Skeletal muscle satellite cell (primary cell): ENCODE results near the gene THEMIS.

Experiments
- H3K27me3 ChIP-seq: 2 replicates; pipeline ENCODE4 v1.7.0; 2013; ENCODE audit warnings: low read length; ENCODE audit not compliant: control insufficient read depth, insufficient read depth
- H3K36me3 ChIP-seq: 2 replicates; pipeline ENCODE4 v1.7.0; 2013; ENCODE audit warnings: mild to moderate bottlenecking, control low read depth, low read length; ENCODE audit not compliant: insufficient read depth
- H3K4me1 ChIP-seq: 2 replicates; pipeline ENCODE4 v1.7.0; 2013; ENCODE audit warnings: low read length; ENCODE audit not compliant: control insufficient read depth, insufficient read depth
- H3K4me2 ChIP-seq: 2 replicates; pipeline ENCODE4 v1.7.0; 2013; ENCODE audit warnings: mild to moderate bottlenecking, low read length
- H3K4me3 ChIP-seq: 2 replicates; pipeline ENCODE4 v1.7.0; 2013; ENCODE audit warnings: low read length
- H3K9ac ChIP-seq: 2 replicates; pipeline ENCODE4 v1.7.0; 2013; ENCODE audit warnings: mild to moderate bottlenecking, low read depth, low read length, moderate library complexity
- H3K9me3 ChIP-seq: replicated peaks from 2 replicates; pipeline ENCODE4 v1.7.0; 2013; ENCODE audit warnings: mild to moderate bottlenecking, control low read depth, low read length

The THEMIS gene

DNA sequence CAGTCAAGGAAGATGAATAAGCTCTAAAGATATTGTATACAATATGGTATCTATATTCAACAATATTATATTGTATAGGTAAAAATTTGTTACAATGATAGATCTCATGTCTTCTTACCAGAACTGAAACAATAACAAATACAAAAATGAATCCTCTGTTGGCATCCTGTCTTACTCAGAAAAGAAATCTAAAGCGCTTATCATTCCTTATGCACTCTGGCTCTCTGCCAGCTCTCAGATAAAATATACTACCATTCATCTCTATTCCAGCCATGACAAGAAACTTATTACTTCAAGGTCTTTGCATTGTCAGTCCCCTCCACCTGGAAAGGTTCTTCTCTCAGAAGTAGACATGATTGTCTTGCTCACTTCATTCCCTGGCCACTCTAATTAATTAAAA is 138.6 kb downstream of the THEMIS start:
- no peaks in the 10 kb centered on the region for H3K4me1 ChIP-seq
- no peak overlapping the region for H3K4me3 ChIP-seq
- no peaks in the 10 kb centered on the region for H3K27me3 ChIP-seq
- H3K9ac ChIP-seq = no peak overlapping the region
- no peak overlapping the region for H3K4me2 ChIP-seq
- H3K9me3 ChIP-seq = no peaks in the 10 kb centered on the region
- H3K36me3 ChIP-seq = no peaks in the 10 kb centered on the region

- H3K9me3 ChIP-seq = no peaks in the 10 kb centered on the region
- H3K4me1 ChIP-seq = no peaks in the 10 kb centered on the region
Measured at GRCh38 chr6:127761084-127761483, 139.8 kb downstream of the THEMIS start.

GRCh38 chr6:127749095-127749494 is 151.8 kb downstream of the THEMIS start:
- Histone ChIP-seq H3K27me3 (no peaks in the 10 kb centered on the region), H3K4me1 (no peaks in the 10 kb centered on the region), H3K36me3 (no peaks in the 10 kb centered on the region), H3K4me2 (no peak overlapping the region), H3K4me3 (no peak overlapping the region), H3K9ac (no peak overlapping the region), H3K9me3 (no peaks in the 10 kb centered on the region)

More at GRCh38 chr6:127761084-127761483, 139.8 kb downstream of the THEMIS start:
- H3K9ac ChIP-seq = no peak overlapping the region
- H3K4me2 ChIP-seq = no peak overlapping the region
- no peaks in the 10 kb centered on the region for H3K27me3 ChIP-seq
- no peaks in the 10 kb centered on the region for H3K36me3 ChIP-seq
- no peak overlapping the region for H3K4me3 ChIP-seq

- H3K27me3 ChIP-seq = no peaks in the 10 kb centered on the region
- no peak overlapping the region for H3K4me3 ChIP-seq
- H3K36me3 ChIP-seq = no peaks in the 10 kb centered on the region
- H3K9me3 ChIP-seq = no peaks in the 10 kb centered on the region
- H3K9ac ChIP-seq = no peak overlapping the region
- no peak overlapping the region for H3K4me2 ChIP-seq
- no peaks in the 10 kb centered on the region for H3K4me1 ChIP-seq
Measured at GRCh38 chr6:127748290-127748689, 152.6 kb downstream of the THEMIS start.

DNA sequence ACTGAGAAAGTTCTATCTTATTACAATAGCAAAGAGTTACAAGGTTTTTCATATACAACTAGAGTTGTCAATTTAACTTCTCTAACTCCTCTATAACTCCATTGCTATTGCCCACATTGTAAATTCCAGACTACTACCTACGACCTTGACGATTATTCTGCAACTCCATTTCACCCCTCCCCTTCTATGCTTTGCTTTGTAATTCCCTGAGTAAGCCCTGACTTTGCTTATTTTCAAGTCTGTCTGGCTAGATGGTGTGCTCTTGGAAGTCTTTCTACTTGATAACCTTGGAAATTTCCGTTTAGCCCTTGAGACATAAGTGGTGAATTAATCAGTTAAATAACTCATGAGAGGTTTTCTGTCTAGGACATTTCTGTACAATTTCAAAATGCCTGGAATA is 162.4 kb downstream of the THEMIS start:
- H3K27me3 ChIP-seq = no peaks in the 10 kb centered on the region
- H3K9ac ChIP-seq = no peak overlapping the region
- H3K4me1 ChIP-seq = no peaks in the 10 kb centered on the region
- no peaks in the 10 kb centered on the region for H3K9me3 ChIP-seq
- H3K4me3 ChIP-seq = no peak overlapping the region
- no peak overlapping the region for H3K4me2 ChIP-seq
- no peaks in the 10 kb centered on the region for H3K36me3 ChIP-seq

DNA sequence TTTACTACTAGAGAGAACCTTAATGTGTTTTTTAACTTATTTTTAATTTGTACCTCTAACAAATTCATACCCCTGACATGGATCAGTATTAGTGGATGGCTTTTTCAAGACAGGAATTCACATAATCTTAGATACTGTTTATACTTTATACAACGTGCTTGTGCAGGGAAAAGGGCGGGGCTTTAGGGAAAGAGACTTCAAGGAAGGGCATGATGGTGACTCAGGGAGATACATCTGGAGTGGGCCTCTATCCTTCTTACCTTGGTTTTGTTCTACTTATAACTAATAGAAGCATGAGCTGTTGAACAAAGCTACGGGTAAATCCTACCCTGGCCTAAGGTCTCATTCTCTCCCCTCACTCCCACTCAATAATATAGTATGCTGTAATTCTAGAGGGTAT is 163.1 kb downstream of the THEMIS start:
- no peaks in the 10 kb centered on the region for H3K9me3 ChIP-seq
- no peaks in the 10 kb centered on the region for H3K36me3 ChIP-seq
- H3K4me2 ChIP-seq = no peak overlapping the region
- no peak overlapping the region for H3K4me3 ChIP-seq
- no peak overlapping the region for H3K9ac ChIP-seq
- H3K4me1 ChIP-seq = no peaks in the 10 kb centered on the region
- H3K27me3 ChIP-seq = no peaks in the 10 kb centered on the region

DNA sequence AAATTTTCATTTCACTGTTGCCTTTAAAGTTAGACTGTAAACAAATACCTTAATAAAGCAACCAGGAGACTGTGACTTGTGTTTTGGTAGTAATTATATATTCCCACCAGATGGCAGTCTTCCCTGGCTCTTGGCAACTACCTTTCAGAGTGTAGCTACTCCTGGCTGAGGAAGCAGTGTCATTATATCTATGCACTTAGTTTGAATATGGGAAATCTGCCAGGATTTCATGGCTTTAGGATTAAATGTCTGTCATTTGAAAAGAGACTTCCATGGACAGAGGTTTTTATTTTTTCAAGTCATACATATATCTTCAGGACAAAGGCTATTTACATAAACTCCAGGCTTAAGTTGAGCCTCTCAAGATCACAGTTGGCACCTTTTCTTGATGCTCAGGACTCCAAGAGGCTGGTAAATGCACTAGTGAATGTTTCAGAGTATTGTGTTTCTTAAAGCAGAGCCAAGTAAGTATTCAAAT is 163.8 kb downstream of the THEMIS start:
- Histone ChIP-seq H3K27me3 (no peaks in the 10 kb centered on the region), H3K4me1 (no peaks in the 10 kb centered on the region), H3K36me3 (no peaks in the 10 kb centered on the region), H3K4me2 (no peak overlapping the region), H3K9me3 (no peaks in the 10 kb centered on the region), H3K9ac (no peak overlapping the region), H3K4me3 (no peak overlapping the region)

- no peaks in the 10 kb centered on the region for H3K27me3 ChIP-seq
- no peaks in the 10 kb centered on the region for H3K36me3 ChIP-seq
- H3K4me2 ChIP-seq = no peak overlapping the region
- H3K4me3 ChIP-seq = no peak overlapping the region
- H3K9ac ChIP-seq = no peak overlapping the region
- H3K9me3 ChIP-seq = no peaks in the 10 kb centered on the region
- no peaks in the 10 kb centered on the region for H3K4me1 ChIP-seq
Measured at GRCh38 chr6:127732927-127733326, 167.9 kb downstream of the THEMIS start.

DNA sequence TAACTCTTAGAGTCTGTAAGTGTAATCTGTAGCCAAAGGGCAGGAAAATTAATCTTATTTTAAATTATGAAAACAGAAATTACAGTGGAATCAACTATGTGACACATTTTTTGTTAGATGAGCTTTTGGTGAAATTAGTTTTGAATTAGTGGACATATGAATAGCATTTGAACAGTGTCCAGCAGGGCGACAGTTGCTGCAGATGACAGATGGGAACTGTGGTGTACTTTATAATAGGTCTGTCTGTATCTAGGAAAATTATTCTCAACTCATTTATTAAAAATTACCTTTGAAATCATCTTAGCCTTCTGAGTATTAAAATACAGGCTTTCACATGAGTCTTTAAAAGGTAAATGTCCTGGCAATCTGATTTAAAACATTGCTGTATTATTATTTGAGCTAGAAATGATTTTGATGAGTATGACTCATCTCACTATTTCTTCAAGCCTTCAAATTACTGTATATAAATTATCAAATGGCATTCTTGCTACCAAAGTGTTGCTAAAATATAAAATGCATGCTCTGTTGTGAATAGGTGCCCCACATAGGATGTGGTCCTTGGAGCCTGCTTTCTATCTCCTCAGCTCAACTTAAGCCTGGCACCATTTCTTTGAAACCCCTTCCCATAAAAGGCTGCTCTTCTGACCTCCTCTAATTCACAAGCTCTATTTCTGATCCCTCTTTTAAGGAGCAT is 173.5 kb downstream of the THEMIS start:
- Histone ChIP-seq H3K4me3 (no peak overlapping the region), H3K27me3 (peaks cover 6% of the 10 kb centered on the region), H3K4me2 (no peak overlapping the region), H3K4me1 (no peaks in the 10 kb centered on the region), H3K36me3 (no peaks in the 10 kb centered on the region), H3K9me3 (no peaks in the 10 kb centered on the region), H3K9ac (no peak overlapping the region)

- Histone ChIP-seq H3K4me3 (no peak overlapping the region), H3K9ac (no peak overlapping the region), H3K36me3 (no peaks in the 10 kb centered on the region), H3K27me3 (peaks cover 10% of the 10 kb centered on the region), H3K4me1 (no peaks in the 10 kb centered on the region), H3K4me2 (no peak overlapping the region), H3K9me3 (no peaks in the 10 kb centered on the region)
Measured at GRCh38 chr6:127725821-127726220, 175.0 kb downstream of the THEMIS start.

DNA sequence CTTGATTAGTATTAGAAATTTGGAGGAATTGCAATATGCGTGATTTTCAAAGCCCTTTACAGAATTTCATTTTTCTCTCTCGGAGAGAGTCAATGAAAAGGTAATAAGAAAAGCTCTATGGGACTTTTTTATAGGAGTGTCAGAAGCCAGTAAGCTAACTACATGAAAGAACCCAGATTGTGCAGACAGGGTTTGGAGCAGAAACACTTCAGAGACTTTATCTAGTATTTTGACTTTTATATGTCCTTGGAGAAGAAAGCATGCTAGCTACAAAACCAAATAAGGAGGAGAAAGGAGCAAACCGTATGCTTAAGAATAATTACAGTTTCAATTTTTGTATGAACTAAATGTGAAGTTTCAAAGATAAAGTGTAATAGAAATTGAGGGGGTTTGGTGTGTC is 182.2 kb downstream of the THEMIS start:
- no peak overlapping the region for H3K4me2 ChIP-seq
- no peak overlapping the region for H3K9ac ChIP-seq
- H3K4me3 ChIP-seq = no peak overlapping the region
- no peaks in the 10 kb centered on the region for H3K36me3 ChIP-seq
- no peaks in the 10 kb centered on the region for H3K4me1 ChIP-seq
- H3K9me3 ChIP-seq = no peaks in the 10 kb centered on the region
- H3K27me3 ChIP-seq = peaks cover 14% of the 10 kb centered on the region

GRCh38 chr6:127717384-127717783 is 183.5 kb downstream of the THEMIS start:
- Histone ChIP-seq H3K9me3 (no peaks in the 10 kb centered on the region), H3K36me3 (no peaks in the 10 kb centered on the region), H3K9ac (no peak overlapping the region), H3K4me3 (no peak overlapping the region), H3K27me3 (peaks cover 8% of the 10 kb centered on the region), H3K4me1 (no peaks in the 10 kb centered on the region), H3K4me2 (no peak overlapping the region)
